ENCODE results near the gene GDF3. TPM values are rescaled to one million over a fixed set of nuclear protein-coding genes. Genes with fewer than 3 reads are reported as not detected.
A peak's percentile ranks its signal among the peaks of the same experiment; 100 is the strongest.

The GDF3 gene
- total and polyA plus RNA-seq, 2 of the 13 experiments (the other 11 are each of a cell fraction or from before 2014, with no cell fraction given), result not detected

GRCh38 chr12:7645395-7646177, 50.0 kb downstream of the GDF3 start:
- Histone ChIP-seq H3K79me2 (ENCODE audit: insufficient read depth, low read length) (no peaks in the 10 kb centered on the region), H3K4me1 (ENCODE audit: insufficient read depth, low read length) (peaks cover 25% of the 10 kb centered on the region), H3K27me3 (ENCODE audit: control insufficient read depth in 1 of 2, insufficient read depth in 2 of 2, low read length in 2 of 2) (no peaks in the 10 kb centered on the region), H2AFZ (ENCODE audit: low read length) (no peak overlapping the region), H3K36me3 (replicated peaks in 1 of 2; ENCODE audit: control insufficient read depth in 1 of 2, insufficient read depth in 2 of 2, low read length in 2 of 2) (no peaks in the 10 kb centered on the region), H3K27ac (ENCODE audit: extremely low read length, insufficient read depth, low read length) (no peak overlapping the region), H4K20me1 (ENCODE audit: insufficient read depth, low read length) (no peaks in the 10 kb centered on the region), H3K9ac (ENCODE audit: insufficient read depth, low read depth, low read length) (no peak overlapping the region), H3K4me2 (ENCODE audit: low read depth, low read length) (no peak overlapping the region), H3K4me3 (replicated peaks in 1 of 3; ENCODE audit: insufficient read depth in 1 of 3, low read depth in 2 of 3, low read length in 3 of 3) (no peak overlapping the region), H3K9me3 (ENCODE audit: low read length) (no peaks in the 10 kb centered on the region)
- ATAC-seq (no peak), DNase-seq (ENCODE audit: low spot score) (peak; percentile 6), FAIRE-seq (peak; percentile 72)
- TF ChIP-seq ZNF850 (CRISPR knock-in tag; conservative IDR thresholded peaks at IDR 0.05) (no peak), SAP130 (CRISPR knock-in tag; IDR thresholded peaks at IDR 0.05; ENCODE audit: low read depth) (no peak), SP2 (CRISPR knock-in tag; IDR thresholded peaks at IDR 0.05) (no peak), NCOA5 (CRISPR knock-in tag; IDR thresholded peaks at IDR 0.05) (no peak), ETS1 (CRISPR knock-in tag; IDR thresholded peaks at IDR 0.05) (no peak), CTCF (CRISPR knock-in tag; IDR thresholded peaks at IDR 0.05) (peak; percentile 58), NKX3-1 (CRISPR knock-in tag; IDR thresholded peaks at IDR 0.05) (no peak)
- in situ Hi-C loops (cut with HindIII; ENCODE audit: extremely low pct_ligation_motif_present, low pct_unique_long_range_greater_than_20kb), result no loop called here
- 13% methylated on average over 8 of the region's 8 CpGs for WGBS (ENCODE audit: low lambda C conversion rate)
- ChIA-PET CTCF (ENCODE audit: low intra/inter-chr PET ratio, low total read pairs) (interaction anchor here (1.0 to 1.3 kb wide), 2 partner anchors 57 to 161 kb away, joined by 3 read pairs; no protein-coding TSS in a partner anchor), POLR2A (no interaction called here)
- no TSS peak for BruUV-seq (replicated peaks)
- intact Hi-C loops (cut with micrococcal nuclease; ENCODE audit: unreplicated experiment), result no loop called here

Data from HepG2 (cell line).